ENCODE results near the gene MUC7. TPM values are rescaled to one million over a fixed set of nuclear protein-coding genes. Genes with fewer than 3 reads are reported as not detected.

Gene MUC7
- total and polyA plus RNA-seq, 9 donors: not detected

GRCh38 chr4:70443329-70443728 lies 28.7 kb upstream of the MUC7 start:
- H3K27ac ChIP-seq: no peak overlapping the region
- WGBS, 3 donors: 87 to 94% (median 90%) methylated on average over 5 of the region's 5 CpGs

GRCh38 chr4:70449220-70449619 lies 22.8 kb upstream of the MUC7 start:
- WGBS, 3 donors: 80 to 85% (median 85%) methylated on average over 3 of the region's 3 CpGs
- no peaks in the 10 kb centered on the region for H3K9me3 ChIP-seq

More at GRCh38 chr4:70443329-70443728, 28.7 kb upstream of the MUC7 start:
- TF ChIP-seq CTCF (IDR thresholded peaks at IDR 0.05): no peak
- no peak for TF ChIP-seq POLR2A (IDR thresholded peaks at IDR 0.05)
- TF ChIP-seq EP300 (IDR thresholded peaks at IDR 0.05): no peak
- Histone ChIP-seq H3K27me3 (no peaks in the 10 kb centered on the region), H3K4me1 (ENCODE audit: insufficient read depth) (no peaks in the 10 kb centered on the region), H3K9me3 (no peaks in the 10 kb centered on the region), H3K4me3 (no peak overlapping the region), H3K36me3 (no peaks in the 10 kb centered on the region)
- intact Hi-C loops (cut with DNase I): no loop called here
- no peak for DNase-seq

GRCh38 chr4:70452946-70453345 lies 19.1 kb upstream of the MUC7 start:
- TF ChIP-seq POLR2A (IDR thresholded peaks at IDR 0.05) (no peak), CTCF (IDR thresholded peaks at IDR 0.05) (no peak), EP300 (IDR thresholded peaks at IDR 0.05) (no peak)
- no peak for DNase-seq
- intact Hi-C loops (cut with DNase I): no loop called here
- no peaks in the 10 kb centered on the region for H3K4me1 ChIP-seq (ENCODE audit: insufficient read depth)
- H3K9me3 ChIP-seq: no peaks in the 10 kb centered on the region
- H3K4me3 ChIP-seq: no peak overlapping the region
- 0 to 36% (median 9%) methylated on average over 1 of the region's 1 CpG for WGBS, 3 donors
- no peaks in the 10 kb centered on the region for H3K27me3 ChIP-seq
- no peak overlapping the region for H3K27ac ChIP-seq
- no peaks in the 10 kb centered on the region for H3K36me3 ChIP-seq

More at GRCh38 chr4:70449220-70449619, 22.8 kb upstream of the MUC7 start:
- DNase-seq: no peak
- no peak overlapping the region for H3K27ac ChIP-seq
- no peak overlapping the region for H3K4me3 ChIP-seq
- intact Hi-C loops (cut with DNase I): no loop called here
- no peaks in the 10 kb centered on the region for H3K36me3 ChIP-seq
- H3K4me1 ChIP-seq (ENCODE audit: insufficient read depth): no peaks in the 10 kb centered on the region
- H3K27me3 ChIP-seq: no peaks in the 10 kb centered on the region
- TF ChIP-seq EP300 (IDR thresholded peaks at IDR 0.05) (no peak), POLR2A (IDR thresholded peaks at IDR 0.05) (no peak), CTCF (IDR thresholded peaks at IDR 0.05) (no peak)

- Histone ChIP-seq H3K4me1 (ENCODE audit: insufficient read depth) (no peaks in the 10 kb centered on the region), H3K9me3 (no peaks in the 10 kb centered on the region), H3K36me3 (no peaks in the 10 kb centered on the region), H3K27me3 (no peaks in the 10 kb centered on the region), H3K27ac (no peak overlapping the region), H3K4me3 (no peak overlapping the region)
- intact Hi-C loops (cut with DNase I): no loop called here
- TF ChIP-seq EP300 (IDR thresholded peaks at IDR 0.05) (no peak), CTCF (IDR thresholded peaks at IDR 0.05) (no peak), POLR2A (IDR thresholded peaks at IDR 0.05) (no peak)
- WGBS, 3 donors: 44 to 70% (median 45%) methylated on average over 2 of the region's 2 CpGs
- no peak for DNase-seq
Observed at GRCh38 chr4:70463335-70463734, 8.7 kb upstream of the MUC7 start.
